ENCODE results near the gene GRB10.

DNA sequence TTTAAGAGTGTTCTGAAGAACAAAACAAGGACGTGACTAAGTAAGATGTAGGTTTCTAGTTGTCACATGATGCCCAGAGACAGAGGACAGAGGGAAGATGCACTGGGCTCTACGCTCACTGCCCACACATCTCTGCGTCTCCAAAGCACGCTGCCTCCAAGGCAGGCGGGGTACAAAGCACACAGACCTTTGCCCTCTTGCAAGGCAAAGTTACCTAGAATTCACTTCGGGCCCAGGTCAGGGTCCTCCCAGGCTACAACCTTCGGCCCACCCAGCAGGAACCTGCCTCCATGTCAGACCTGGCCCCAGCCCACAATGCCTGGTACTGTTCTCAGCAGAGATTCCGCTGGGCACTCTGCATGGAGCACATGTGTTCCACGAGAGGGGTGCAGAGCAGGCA lies 26.5 kb downstream of the GRB10 start:
- TF ChIP-seq, protein P1, sequence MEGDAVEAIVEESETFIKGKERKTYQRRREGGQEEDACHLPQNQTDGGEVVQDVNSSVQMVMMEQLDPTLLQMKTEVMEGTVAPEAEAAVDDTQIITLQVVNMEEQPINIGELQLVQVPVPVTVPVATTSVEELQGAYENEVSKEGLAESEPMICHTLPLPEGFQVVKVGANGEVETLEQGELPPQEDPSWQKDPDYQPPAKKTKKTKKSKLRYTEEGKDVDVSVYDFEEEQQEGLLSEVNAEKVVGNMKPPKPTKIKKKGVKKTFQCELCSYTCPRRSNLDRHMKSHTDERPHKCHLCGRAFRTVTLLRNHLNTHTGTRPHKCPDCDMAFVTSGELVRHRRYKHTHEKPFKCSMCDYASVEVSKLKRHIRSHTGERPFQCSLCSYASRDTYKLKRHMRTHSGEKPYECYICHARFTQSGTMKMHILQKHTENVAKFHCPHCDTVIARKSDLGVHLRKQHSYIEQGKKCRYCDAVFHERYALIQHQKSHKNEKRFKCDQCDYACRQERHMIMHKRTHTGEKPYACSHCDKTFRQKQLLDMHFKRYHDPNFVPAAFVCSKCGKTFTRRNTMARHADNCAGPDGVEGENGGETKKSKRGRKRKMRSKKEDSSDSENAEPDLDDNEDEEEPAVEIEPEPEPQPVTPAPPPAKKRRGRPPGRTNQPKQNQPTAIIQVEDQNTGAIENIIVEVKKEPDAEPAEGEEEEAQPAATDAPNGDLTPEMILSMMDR (IDR thresholded peaks at IDR 0.05; ENCODE audit: control extremely low read depth in 1 of 3, insufficient read depth in 1 of 3, low read depth in 1 of 3, low read length in 3 of 3) = no peak
- no peak for TF ChIP-seq EZH2 (IDR thresholded peaks at IDR 0.05; ENCODE audit: low read depth, low read length, severe bottlenecking)
- no peak for TF ChIP-seq SUZ12 (IDR thresholded peaks at IDR 0.05; ENCODE audit: low read length)
- TF ChIP-seq EGR1 (IDR thresholded peaks at IDR 0.05; ENCODE audit: borderline replicate concordance, low read depth, low read length) = no peak

All from H1 (cell line).